Activated CD8-positive, alpha-beta memory T cell treated with anti-CD3 and anti-CD28 coated beads for 24 hours (primary cell): Measurements from ENCODE around the gene OSBPL5.
A peak's percentile ranks its signal among the peaks of the same experiment; 100 is the strongest.
"Not testable (repeated sequence)": the region's sequence is repeated elsewhere in the genome, so short reads cannot be mapped to it uniquely, and the experiment has no call there.

Source experiments
- DNase-seq: peaks from one replicate; pipeline ENCODE4 v3.0.0-alpha.2; 2020

Gene OSBPL5

DNA sequence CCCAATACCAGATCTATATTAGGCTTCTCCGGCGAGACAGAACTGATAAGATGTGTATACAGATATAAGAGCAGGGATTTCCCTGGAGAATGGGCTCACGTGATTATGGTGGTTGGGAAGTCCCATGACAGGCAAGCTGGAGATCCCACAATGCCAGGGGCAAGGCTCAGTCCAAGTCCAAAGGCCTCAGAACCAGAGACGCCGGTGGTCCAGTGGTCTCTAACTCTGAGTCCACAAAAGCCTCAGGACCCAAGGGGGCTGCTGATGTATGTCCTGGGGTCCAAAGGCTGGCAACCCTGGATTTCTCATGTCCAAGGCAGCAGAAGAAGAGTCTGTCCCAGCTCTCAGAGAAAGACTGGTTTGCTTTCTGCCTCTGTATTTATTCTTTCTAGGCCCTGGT is 15.8 kb upstream of the OSBPL5 start:
- DNase-seq, result no peak

DNA sequence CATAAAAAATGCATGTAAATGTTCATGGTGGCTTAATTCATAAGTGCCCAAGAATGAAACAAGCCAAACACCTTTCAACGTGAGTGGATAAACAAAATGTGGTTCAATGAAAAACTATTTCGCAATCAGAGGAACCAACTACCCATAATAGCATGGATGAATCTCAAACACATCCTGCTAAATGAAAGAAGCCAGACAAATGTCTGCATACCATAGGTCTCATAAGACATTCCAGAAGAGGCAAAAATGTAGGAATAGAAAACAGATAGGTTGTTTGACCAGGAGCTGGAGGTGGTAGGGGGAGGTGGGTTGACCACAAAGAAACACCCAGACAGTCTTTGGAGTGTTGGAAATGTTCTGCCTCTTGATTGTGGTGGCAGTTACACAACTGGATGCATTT is 13.2 kb upstream of the OSBPL5 start:
- DNase-seq, result no peak

DNA sequence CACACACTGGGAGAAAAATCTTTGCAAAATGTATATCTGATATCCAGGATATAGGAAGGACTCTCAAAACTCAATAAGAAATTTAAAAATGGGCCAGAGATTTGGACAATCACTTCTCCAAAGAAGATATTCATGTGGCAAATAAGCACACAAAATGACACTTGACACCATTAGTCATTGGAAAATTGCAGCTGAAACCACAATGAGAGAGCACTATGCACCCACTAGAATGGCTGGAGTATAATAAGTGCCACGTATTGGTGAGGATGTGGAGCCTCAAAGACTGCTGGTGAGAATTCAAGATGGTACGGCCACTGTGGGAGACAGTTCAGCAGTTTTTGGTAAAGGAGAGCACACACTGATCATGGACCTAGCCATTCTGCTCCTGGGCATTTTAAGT is 12.8 kb upstream of the OSBPL5 start:
- DNase-seq, result no peak

DNA sequence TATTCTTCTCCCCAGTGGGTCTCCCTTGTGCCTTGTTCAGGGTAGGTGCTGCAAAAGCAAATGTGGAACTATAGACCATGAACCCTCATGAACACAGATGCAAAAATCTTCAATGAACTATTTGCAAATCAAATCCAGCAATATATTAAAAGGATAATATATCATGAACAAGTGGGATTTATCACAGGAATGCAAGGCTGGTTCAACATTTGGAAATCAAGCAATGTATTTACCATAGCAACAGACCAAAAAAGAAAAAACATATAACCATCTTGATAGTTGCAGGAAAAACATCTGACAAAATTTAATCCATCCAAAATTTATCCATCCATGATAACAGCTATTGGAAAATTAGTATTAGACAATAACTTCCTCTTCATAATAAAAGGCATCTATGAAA is 11.4 kb upstream of the OSBPL5 start:
- no peak for DNase-seq

DNA sequence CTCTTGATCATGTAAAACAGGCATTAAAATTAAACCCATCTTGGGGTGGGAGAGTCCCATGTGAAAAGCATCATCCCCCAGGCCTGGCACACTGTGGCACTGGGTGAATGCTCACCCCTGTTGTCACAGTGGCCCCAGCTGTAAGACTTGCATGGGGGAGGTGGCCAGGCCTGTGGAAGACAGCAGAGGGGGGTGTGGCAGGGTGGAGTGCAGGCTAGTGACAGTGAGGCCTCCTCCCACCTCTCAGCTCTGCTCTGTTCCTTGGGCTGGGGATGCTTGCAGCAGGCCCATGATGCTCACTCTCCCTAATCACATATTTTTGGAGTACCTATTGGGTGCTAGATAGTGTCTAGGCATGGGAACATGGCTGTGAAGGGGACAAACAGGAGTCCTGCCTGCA is 10.1 kb upstream of the OSBPL5 start:
- DNase-seq, result no peak

DNA sequence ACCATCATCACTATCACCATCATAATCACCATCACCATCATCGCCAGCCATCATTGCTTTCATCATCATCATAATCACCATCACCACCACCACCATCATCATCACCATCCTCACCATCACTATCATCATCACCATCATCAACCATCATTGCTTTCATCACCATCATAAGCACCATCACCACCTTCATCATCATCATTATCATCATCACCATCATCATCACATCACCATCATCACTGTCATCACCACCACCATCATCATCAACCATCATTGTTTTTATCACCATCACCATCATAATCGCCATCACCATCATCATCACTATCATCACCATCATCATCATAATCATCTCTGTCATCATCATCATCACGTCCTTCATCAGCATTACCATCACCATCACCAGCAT is 9.3 kb upstream of the OSBPL5 start:
- DNase-seq, result no peak

DNA sequence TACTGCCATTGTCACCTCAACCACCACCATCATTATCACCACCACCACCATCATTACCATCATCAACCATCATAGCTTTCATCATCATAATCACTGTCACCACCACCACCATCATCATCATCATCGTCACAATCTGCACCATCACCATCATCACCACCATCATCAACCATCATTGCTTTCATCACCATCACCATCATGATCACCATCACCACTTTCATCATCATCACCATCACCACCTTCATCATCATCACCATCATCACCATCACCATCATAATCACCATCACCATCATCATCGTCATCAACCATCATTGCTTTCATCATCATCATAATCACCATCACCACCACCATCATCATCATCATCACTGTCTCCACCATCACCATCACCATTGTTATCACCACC is 8.7 kb upstream of the OSBPL5 start:
- no peak for DNase-seq

DNA sequence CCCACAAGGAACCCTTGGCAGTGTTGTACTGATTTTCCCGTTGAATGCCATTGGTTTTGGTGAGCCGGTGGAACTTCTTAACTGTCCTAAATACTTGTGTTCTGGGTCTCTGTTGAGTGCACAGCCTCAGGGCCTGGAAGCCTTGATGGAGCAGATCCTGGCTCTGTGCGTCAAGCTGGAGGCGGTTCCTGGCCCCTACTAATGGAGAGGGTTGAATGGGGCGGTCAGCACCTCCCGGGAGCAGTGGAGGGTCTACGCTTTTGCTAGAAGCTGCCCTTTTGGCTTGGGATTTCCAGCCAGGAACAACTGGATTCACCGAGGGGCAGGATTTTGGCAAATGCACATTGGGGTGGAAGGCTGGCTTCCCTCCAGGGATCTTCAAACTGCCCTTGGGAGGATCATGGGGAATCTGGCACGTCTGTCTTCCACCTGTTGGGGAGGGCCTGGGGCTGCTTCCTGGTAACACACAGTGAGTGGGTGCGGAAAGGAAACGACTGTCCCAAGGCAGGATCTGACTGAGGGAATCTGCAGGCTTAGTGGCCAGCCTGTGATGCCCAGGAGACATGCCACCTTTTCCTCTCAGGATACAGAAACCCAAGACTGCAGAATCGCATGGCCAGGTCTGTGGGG is 6.9 kb upstream of the OSBPL5 start:
- no peak for DNase-seq

DNA sequence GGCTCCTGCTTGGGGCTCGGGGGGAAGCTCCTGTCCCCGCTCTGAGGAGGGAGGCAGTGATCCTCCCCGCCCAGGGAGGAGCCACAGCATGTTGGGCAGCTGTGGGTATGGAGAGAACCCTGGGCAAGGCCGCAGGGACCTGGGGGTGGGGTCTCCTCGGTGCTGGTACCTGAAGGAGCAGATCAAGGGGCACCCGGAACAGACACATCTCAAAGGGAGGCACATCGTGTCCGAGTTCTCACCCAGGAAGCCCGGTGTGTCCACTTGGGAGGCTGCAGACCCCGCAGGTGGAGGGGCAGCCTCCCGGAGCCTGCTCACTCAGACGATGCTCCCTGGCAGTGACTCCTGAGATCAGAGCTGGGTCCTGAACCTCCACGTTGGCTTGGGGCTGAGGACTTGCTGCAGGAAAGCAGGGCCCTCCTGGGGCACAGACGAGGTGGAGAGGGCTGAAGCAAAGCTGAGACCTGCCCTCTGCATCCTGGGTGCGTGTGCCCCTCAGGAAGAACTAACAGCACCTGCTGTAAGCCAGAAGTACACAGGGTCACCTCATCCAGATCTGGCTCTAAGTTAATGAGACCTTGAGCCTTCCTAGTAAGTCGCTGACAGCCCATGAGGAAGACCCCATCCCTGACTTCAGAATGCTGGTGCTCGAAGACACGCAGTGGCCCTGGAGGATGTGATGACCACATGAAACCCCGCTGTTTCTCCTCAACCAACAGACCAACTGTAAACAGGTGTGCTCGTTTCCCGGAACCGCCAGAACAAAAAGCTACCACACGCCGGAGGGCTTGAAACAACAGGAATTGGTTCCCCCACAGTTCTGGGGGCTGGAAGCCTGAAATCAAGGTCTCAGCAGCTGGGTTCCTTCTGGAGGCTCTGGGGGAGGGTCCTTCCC is 5.9 kb upstream of the OSBPL5 start:
- DNase-seq, result no peak

DNA sequence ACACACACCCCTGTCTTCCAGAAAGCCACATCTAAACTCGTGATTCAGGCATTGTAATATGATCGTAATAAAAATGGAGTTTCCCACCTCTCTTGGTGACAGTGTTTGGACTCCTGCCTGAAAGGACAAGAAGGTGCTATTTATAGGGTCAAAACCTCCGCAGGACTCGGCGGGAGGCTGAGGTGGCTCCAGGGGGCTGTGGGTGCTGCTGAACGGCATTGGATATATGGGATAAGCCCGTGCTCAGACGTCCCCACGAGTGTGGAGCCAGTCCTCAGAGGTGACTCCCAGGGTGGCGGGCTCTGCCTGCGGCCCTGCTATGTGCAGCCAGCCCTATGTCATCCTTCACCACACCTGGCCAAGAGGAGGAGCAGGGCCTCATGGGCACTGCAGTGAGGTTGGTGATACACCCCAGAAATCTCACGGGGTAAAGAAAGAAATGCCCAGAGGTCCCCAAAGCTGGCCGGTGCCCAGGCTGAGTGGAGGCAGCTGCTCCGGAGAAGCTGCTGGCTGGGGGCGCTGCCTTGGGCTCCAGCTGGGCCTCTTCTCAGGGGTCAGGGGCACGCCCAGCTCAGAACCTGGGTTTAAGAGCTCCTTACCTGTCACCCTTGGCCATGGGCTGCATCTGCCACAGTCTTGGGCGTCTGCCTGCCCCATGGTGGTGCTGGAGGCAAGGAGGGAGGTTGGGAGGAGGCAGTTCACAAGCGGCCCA is 5.1 kb upstream of the OSBPL5 start:
- DNase-seq, result no peak

DNA sequence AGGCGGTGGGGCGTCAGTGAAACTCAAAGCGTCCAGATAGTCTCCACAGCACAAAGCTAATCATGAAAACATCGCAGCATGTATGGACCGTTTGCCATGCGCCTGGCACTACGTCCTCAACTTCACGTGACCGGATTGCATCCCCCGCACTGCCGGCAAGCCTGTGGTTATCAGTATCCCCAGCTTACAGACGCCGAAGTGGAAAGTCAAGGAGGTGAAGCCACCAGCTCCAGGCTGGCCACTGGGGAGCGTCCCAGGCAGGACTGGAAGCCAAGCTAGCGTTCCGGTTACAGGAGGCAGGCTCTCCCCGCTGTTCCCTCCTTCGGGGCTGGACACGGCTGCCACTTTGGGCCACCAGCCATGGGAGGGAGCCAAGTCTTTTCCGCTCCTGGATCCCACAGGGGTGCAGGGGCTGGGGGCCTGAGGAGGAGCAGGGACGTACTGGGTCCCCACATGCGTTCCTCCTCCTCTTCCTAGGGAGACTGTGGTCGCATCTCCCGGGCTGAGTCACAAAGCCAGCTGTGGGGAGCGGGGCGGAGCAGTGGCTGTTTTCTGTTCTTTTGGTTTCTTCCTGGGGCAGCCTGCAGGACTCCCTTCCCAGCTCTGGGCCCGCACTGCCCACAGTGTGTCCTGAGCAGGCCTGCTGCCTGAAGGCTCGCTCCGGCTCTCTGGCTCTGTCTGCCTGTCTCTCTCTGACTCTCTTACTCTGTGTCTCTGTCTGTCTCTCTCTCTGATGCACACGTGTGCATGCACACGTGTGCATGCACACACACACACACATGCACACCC is 4.3 kb upstream of the OSBPL5 start:
- peak; percentile 69 for DNase-seq

DNA sequence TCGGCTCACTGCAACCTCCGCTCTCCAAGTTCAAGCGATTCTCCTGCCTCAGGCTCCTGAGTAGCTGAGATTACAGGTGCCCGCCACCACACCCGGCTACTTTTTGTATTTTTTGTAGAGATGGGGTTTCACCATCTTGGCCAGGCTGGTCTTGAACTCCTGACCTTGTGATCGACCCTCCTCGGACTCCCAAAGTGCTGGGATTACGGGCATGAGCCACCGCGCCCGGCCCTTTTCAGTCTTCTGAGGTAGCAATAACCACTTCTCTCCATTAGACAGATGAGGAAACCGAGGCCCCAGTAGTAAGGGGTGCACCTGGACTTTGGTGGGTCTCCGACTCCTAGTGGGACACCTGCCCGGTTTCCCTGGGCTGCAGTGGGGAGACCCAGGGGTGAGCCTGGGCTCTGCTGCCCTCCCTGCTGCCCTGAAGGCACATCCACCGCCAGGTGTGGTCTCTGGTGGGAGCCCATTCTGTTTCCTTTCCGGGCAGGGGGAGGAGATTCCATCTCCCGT is 3.7 kb upstream of the OSBPL5 start:
- DNase-seq, result not testable (repeated sequence)

DNA sequence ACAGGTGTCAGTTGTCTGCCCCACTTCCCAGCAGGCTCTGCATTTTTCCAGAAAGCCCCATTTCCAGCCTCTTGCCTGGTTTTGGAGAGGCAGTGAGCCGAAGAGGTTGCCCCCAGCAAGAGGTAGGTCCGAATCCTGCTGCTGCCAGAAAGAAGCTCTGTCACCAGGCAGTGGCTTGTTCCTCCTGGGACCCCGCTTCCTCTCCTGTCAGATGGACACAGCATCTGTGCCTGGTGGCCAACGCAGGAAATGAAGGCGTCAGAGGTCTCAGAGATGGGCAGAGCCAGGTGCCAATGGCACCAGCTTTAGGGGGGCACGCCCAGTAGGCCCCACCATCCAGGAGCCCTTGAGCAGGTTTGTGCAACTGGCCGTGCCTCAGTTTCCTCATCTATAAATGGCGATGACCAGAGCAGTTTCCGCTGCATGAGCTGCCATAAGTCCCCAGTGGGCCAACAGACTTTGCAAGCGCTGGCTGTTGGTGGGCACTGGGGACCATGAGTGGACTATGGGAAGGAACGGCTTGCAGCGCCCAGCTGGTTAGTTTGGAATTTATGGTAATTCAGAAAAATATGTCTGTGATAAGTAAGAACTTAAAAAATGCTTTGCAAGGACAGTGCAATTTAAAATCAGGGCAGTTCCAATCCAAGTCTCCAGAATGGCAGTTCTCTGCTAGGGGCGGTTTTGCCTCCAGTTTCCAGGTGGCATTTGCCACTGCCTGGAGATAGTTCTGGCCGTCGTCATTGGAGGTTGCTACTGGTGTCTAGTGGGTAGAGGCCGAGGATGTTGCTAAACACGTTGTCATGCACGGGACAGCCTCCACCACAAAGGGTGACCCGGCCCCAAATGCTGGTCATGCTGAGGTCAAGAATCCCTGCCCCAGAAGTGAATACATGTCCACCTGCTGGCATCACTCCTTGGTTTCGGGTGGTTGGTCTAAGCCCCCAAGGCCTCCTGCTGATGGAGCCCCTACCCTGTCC is 2.3 kb upstream of the OSBPL5 start:
- no peak for DNase-seq

DNA sequence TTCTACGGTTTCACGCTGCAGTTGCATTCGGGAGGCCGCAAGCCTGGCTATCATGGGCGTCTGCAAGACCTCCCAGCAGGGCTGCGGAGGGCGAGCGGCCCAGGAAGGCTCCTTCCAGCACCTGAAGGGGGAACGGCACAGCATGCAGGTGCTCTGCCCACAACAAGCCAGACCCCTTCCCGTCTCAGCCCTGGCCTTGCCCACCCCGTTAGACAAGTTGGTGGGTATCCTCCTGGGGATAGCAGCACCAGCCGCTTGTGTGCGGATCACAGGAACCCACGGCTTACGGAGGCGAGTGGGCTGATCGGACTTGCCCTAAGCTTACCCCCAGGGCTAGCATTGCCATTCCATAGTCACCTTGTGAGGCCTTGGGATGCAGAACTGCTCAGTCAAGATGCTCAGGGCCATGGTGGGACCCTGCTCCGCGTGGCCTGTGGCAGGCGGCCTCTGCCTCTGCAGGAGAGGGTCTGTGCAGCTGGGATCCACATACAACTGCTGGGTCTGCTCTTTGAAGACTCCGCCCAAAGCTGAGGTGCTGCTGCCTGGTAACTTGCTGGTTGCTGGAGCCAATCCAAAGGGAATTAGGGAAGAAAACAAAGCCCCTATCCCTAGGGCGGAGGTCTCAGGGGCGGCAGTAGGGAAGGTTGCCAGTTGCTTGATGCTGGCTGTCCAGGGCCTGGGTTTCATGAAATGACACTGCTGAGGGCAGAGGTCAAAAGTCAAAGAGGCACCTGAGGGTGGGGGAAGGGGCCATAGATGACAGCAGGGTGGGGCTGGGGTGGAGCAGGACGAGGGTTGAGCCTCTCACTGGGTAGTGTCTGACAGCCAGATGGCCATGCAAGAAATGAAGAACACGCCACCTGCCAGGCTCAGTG is 1.4 kb upstream of the OSBPL5 start:
- DNase-seq, result no peak

DNA sequence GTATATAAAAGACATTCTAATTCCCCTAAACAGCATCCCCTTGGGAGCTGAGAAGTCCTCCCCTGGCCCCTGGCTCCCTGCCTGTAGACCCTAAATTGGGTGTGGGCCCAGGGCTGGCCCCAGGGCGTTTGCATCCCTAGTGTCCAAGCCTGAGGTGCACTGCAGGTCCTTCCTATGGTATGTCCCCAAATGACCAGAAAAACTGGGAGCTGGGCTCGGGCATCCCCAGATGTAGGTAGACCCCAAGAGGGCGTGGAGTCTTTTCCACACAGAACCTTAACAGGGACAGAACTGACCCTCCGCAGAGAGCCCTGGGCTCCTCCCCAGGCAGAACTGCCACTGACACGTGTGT is 782 bp upstream of the OSBPL5 start:
- DNase-seq, result no peak

DNA sequence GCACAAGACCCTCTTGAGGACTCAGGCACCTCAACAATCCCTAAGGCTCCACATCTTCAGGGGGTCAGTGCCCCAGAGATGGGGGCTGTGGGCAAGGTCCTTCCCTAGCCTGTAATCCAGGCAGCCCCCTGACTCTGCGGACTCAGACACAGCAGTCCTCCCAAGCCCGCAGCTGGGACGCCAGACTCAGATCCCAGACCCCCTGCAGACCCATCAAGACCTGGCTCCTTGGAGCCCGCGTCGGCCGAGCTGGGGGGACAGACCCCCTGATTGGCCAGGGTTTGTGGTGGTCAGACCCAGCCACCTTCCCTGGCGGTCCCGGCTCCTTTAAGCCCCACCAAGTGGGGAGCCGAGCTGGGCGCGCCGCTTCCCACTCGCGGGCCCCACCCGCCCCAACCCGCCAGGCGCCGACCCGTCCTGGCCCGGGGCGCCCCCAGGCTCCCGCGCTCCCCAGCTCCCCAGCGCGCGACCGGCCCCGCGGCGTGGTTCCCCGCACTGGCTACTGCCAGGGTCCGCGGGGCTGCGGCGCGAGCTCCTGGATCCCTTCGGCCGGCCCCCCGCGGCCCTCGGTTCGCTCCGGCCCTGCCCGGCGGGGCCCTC is 458 bp downstream of the OSBPL5 start:
- DNase-seq, result no peak

DNA sequence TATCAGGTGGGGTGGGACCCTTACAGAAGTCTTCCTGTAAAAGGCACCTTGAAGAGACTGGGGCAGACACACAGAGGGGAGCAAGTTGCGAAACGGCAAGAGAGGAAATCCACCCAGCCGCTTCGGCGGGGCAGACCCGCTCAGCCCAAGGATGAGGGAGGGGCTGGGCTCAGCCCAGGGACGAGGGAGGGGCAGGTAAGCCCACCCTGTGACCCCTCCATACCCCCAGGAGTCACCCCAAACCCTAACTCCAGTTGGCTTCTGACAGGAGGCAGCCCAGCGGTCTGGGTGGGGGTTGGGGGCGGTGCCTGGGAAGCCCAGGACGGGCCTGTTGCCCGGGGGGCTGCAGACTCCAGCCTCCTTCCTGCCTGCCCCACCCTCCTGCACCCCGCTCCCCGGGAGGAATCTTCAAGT is 965 bp downstream of the OSBPL5 start:
- DNase-seq, result no peak

DNA sequence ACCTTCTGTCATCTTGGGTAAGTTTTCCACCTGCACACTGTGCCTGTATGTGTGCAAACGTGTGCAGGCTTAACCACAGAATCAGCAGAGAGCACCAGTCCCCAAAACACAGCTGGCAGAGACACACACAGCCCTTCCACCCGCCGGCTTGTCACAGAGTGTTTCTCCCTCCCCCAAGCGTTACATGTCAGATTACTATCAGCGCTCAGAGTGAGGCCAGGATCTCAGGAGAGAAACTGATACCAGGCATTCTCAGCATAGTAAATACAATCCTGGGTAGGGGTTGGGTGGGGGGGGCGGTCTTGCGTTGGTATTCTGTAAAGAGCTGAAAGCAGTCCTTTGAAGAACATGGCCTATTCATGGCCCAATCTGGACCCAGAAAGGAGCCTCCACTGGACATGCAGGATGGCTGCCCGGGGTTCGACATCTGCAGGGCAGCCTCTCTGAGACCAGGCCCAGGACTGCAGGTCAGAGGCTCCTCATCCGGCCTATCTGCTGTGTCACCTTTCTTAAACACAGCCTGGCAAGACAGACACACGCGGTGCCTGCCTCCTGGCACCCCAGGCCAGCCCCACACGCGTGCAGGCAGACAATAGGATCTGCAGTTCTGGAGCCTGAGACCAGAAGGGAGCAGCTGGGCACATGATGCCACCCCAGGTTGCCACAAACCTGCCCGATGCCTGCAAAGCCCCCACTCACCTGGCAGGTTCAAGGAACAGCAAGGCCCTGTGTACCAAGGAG is 1.7 kb downstream of the OSBPL5 start:
- no peak for DNase-seq

DNA sequence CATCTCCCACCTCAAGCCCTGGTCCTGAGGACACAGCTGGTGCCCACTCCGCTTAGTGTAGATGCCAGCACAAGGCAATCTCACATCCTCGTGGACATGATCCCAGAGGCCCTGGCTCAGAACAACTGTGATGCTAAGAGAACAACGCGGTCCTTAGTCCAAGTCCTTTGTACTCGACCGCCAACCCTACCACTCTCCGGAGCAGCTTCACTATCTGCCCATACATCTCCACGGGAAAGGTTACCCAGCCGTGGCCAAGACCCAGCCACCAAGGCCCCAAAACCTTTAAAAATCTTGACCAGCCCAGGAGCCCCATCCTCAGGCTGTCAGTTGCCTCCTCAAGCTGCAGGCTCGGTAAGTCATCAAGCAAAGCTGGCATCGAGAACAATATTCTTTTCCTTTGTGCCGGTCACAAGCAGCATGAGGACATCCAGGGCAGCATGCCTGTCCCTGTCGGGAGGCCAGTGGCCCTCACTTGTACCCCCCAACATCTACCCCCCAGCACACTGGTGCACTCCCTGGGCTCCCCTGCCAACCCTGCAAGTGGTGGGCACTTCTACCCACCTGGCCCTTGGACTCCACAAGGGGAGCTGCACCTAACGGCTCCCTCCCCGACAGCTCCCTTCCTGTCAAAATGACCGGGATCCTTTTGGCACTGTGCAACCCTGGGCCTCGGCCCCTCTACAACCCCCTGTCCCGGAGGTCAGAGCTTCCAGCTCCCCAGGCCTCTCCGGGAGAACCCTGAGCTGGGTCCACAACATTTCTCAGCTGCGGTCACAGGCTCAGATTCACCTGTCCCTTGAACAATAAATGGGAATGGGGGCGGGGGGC is 2.5 kb downstream of the OSBPL5 start:
- DNase-seq, result no peak
